ENCODE results near the gene ACAN. TPM values are rescaled to one million over a fixed set of nuclear protein-coding genes. Genes with fewer than 3 reads are reported as not detected.

Gene ACAN
- polyA plus RNA-seq, 1 of the 3 experiments (the other 2 are of a cell fraction): not detected

DNA sequence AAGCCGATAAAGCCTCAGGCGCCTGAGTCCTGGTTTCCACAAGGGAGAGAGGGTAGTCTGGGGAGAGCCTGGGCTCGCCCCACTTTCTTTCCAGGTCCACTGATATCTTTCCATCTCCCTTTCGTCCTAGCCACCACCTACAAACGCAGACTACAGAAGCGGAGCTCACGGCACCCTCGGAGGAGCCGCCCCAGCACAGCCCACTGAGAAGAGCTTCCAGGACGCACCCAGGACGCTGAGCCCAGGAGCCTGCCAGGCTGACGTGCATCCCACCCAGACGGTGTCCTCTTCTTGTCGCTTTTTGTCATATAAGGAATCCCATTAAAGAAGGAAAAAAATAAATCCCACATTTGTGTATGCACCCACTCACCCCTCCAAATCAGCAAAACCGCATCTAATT, 71.0 kb downstream of the ACAN start (continued):
- no peak for TF ChIP-seq SMC3 (IDR thresholded peaks at IDR 0.05; ENCODE audit: low read depth, low read length)

DNA sequence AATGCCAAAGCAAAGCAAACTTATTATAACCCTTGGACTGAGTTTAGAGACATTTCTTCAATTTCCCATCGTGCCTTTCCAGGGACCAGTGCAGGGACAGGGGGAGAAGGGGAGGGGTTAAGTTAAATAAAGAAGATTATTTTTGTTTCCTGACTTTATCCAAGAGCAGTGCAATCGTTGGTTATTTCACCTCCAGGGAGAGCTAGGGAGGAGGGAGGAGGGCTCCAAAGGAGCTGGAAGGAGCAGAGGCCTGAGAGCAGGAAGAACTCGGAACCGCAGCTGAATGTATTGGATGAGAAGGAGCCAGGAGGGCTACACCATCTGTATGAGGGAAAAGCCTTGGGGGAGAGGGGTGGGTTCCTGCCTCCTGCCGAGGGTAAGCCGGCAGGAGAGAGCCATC, 71.4 kb downstream of the ACAN start:
- TF ChIP-seq SMC3 (IDR thresholded peaks at IDR 0.05; ENCODE audit: low read depth, low read length) (no peak), CHD2 (IDR thresholded peaks at IDR 0.05; ENCODE audit: low read length, partially characterized antibody) (no peak), TEAD4 (IDR thresholded peaks at IDR 0.05; ENCODE audit: borderline replicate concordance, insufficient read depth) (no peak), MXI1 (IDR thresholded peaks at IDR 0.05; ENCODE audit: low read depth, low read length) (no peak), NFIC (IDR thresholded peaks at IDR 0.05; ENCODE audit: borderline replicate concordance) (no peak), RCOR1 (IDR thresholded peaks at IDR 0.05; ENCODE audit: low read length) (no peak), MEF2A (IDR thresholded peaks at IDR 0.05; ENCODE audit: borderline replicate concordance, low read depth) (no peak), GATA2 (CRISPR knock-in tag; IDR thresholded peaks at IDR 0.05) (no peak), NRF1 (IDR thresholded peaks at IDR 0.05; ENCODE audit: low read depth, low read length) (no peak), JUND (IDR thresholded peaks at IDR 0.05) (no peak)
- TF ChIP-seq, protein P1, sequence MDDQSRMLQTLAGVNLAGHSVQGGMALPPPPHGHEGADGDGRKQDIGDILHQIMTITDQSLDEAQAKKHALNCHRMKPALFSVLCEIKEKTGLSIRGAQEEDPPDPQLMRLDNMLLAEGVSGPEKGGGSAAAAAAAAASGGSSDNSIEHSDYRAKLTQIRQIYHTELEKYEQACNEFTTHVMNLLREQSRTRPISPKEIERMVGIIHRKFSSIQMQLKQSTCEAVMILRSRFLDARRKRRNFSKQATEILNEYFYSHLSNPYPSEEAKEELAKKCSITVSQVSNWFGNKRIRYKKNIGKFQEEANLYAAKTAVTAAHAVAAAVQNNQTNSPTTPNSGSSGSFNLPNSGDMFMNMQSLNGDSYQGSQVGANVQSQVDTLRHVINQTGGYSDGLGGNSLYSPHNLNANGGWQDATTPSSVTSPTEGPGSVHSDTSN (IDR thresholded peaks at IDR 0.05): no peak
- Histone ChIP-seq H3K4me3 (ENCODE audit: low read depth in 2 of 2, low read length in 1 of 2) (no peak overlapping the region), H3K9me2 (no peaks in the 10 kb centered on the region), H3K4me2 (no peak overlapping the region), H2AFZ (ENCODE audit: low read depth) (no peak overlapping the region), H3K36me3 (replicated peaks in 1 of 2; ENCODE audit: control insufficient read depth in 1 of 2, insufficient read depth in 2 of 2, low read length in 1 of 2) (no peaks in the 10 kb centered on the region), H4K20me1 (ENCODE audit: insufficient read depth) (no peaks in the 10 kb centered on the region), H3F3A (replicated peaks; ENCODE audit: insufficient read depth) (no peaks in the 10 kb centered on the region), H3K27me3 (ENCODE audit: insufficient read depth) (peaks cover 14% of the 10 kb centered on the region; the same call in 1 of the 2 replicates), H3K27ac (ENCODE audit: low read depth in 2 of 2, low read length in 1 of 2) (no peak overlapping the region), H3K79me2 (ENCODE audit: insufficient read depth) (no peaks in the 10 kb centered on the region), H3K9me3 (no peaks in the 10 kb centered on the region), H3K9ac (no peak overlapping the region), H3K4me1 (ENCODE audit: control insufficient read depth in 1 of 2, insufficient read depth in 2 of 2, low read depth in 1 of 2, low read length in 1 of 2) (no peaks in the 10 kb centered on the region)
- ChIA-PET CTCF (no interaction called here), POLR2A (no interaction called here)
- DNase-seq: no peak
- WGBS (ENCODE audit: low lambda C conversion rate): 63% methylated on average over 4 of the region's 6 CpGs

DNA sequence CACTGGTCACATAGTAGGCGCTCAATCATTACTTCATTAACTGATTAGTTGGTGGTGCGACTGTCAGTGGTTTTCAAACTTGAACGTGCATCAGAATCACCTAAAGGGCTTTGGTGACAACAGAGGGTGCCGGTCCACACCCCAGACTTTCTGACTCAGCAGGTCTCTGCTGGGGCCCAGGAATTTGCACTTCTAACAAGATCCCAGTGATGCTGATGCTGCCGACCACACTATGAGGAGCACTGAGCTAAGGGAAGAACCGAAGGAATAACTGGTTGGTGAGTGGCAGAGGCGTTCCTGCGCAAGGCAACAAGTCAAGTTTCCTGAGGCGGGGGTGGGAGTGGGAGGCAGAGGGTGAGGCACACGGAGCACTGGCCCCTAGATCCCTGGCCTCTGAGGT, 73.3 kb downstream of the ACAN start:
- POLR2A ChIA-PET: no interaction called here
- TF ChIP-seq NFIC (IDR thresholded peaks at IDR 0.05; ENCODE audit: borderline replicate concordance) (no peak), SIN3A (IDR thresholded peaks at IDR 0.05; ENCODE audit: borderline replicate concordance, low read depth, low read length) (no peak), RFX5 (IDR thresholded peaks at IDR 0.05; ENCODE audit: low read length) (no peak), YY1 (IDR thresholded peaks at IDR 0.05; ENCODE audit: low read depth) (no peak), ELF1 (IDR thresholded peaks at IDR 0.05) (no peak), GABPA (IDR thresholded peaks at IDR 0.05; ENCODE audit: low read depth) (no peak), RAD21 (IDR thresholded peaks at IDR 0.05; ENCODE audit: low read length) (no peak), TAF1 (IDR thresholded peaks at IDR 0.05; ENCODE audit: borderline replicate concordance, low read depth, low read length) (no peak), MXI1 (IDR thresholded peaks at IDR 0.05; ENCODE audit: low read depth, low read length) (no peak), POLR2AphosphoS5 (IDR thresholded peaks at IDR 0.05; ENCODE audit: low read depth, low read length) (no peak), EZH2phosphoT487 (IDR thresholded peaks at IDR 0.05; ENCODE audit: borderline replicate concordance, low read depth) (no peak), EP300 (IDR thresholded peaks at IDR 0.05; ENCODE audit: borderline replicate concordance in 1 of 2, low read depth in 1 of 2, low read length in 1 of 2) (no peak), FOXJ3 (CRISPR knock-in tag; IDR thresholded peaks at IDR 0.05) (no peak), MEF2A (IDR thresholded peaks at IDR 0.05; ENCODE audit: borderline replicate concordance, low read depth) (no peak), RXRA (IDR thresholded peaks at IDR 0.05; ENCODE audit: borderline replicate concordance, low read depth) (no peak)
- TF ChIP-seq, protein P2, sequence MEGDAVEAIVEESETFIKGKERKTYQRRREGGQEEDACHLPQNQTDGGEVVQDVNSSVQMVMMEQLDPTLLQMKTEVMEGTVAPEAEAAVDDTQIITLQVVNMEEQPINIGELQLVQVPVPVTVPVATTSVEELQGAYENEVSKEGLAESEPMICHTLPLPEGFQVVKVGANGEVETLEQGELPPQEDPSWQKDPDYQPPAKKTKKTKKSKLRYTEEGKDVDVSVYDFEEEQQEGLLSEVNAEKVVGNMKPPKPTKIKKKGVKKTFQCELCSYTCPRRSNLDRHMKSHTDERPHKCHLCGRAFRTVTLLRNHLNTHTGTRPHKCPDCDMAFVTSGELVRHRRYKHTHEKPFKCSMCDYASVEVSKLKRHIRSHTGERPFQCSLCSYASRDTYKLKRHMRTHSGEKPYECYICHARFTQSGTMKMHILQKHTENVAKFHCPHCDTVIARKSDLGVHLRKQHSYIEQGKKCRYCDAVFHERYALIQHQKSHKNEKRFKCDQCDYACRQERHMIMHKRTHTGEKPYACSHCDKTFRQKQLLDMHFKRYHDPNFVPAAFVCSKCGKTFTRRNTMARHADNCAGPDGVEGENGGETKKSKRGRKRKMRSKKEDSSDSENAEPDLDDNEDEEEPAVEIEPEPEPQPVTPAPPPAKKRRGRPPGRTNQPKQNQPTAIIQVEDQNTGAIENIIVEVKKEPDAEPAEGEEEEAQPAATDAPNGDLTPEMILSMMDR (IDR thresholded peaks at IDR 0.05): no peak
- TF ChIP-seq, protein P3, sequence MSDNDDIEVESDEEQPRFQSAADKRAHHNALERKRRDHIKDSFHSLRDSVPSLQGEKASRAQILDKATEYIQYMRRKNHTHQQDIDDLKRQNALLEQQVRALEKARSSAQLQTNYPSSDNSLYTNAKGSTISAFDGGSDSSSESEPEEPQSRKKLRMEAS (IDR thresholded peaks at IDR 0.05; ENCODE audit: low read depth): no peak
- WGBS (ENCODE audit: low lambda C conversion rate): 74% methylated on average over 10 of the region's 10 CpGs
- Histone ChIP-seq H4K20me1 (ENCODE audit: insufficient read depth) (no peaks in the 10 kb centered on the region), H3K79me2 (ENCODE audit: insufficient read depth) (no peaks in the 10 kb centered on the region), H3K27me3 (ENCODE audit: insufficient read depth) (peaks cover 14% of the 10 kb centered on the region; the same call in 1 of the 2 replicates), H3K4me2 (no peak overlapping the region), H3K4me1 (ENCODE audit: control insufficient read depth in 1 of 2, insufficient read depth in 2 of 2, low read depth in 1 of 2, low read length in 1 of 2) (no peaks in the 10 kb centered on the region), H3K9me3 (no peaks in the 10 kb centered on the region), H3K27ac (ENCODE audit: low read depth in 2 of 2, low read length in 1 of 2) (no peak overlapping the region), H3K4me3 (ENCODE audit: low read depth in 2 of 2, low read length in 1 of 2) (no peak overlapping the region), H3K9me2 (no peaks in the 10 kb centered on the region), H2AFZ (ENCODE audit: low read depth) (no peak overlapping the region), H3K9ac (no peak overlapping the region), H3F3A (replicated peaks; ENCODE audit: insufficient read depth) (no peaks in the 10 kb centered on the region), H3K36me3 (replicated peaks in 1 of 2; ENCODE audit: control insufficient read depth in 1 of 2, insufficient read depth in 2 of 2, low read length in 1 of 2) (no peaks in the 10 kb centered on the region)
- DNase-seq: no peak
- CTCF ChIA-PET: no interaction called here

Data from SK-N-SH (cell line).